Keratinocyte (primary cell): ENCODE data around the gene KIF13A. TPM values are rescaled to one million over a fixed set of nuclear protein-coding genes. Genes with fewer than 3 reads are reported as not detected.

Source experiments
- DNase-seq: peaks from one replicate; pipeline ENCODE4 v3.0.0-alpha.2; 2011; ENCODE audit warnings: low read depth, missing footprints, low spot score
- FAIRE-seq: peaks from 2 replicates; lab custom pipeline; 2011; peaks lifted over from hg19 to GRCh38; lab: Jason Lieb, UNC
- H2AFZ ChIP-seq: 2 replicates; pipeline ENCODE4 v1.6.0; 2012; ENCODE audit warnings: low read length, control low read depth, inconsistent platforms; ENCODE audit not compliant: control insufficient read depth
- H3K27ac ChIP-seq: 2 replicates; pipeline ENCODE4 v1.5.1; 2011; ENCODE audit warnings: low read length; ENCODE audit not compliant: control insufficient read depth, insufficient read depth
- H3K27me3 ChIP-seq: 3 replicates; pipeline ENCODE4 v1.6.0; 2011; ENCODE audit warnings: low read length; ENCODE audit not compliant: control insufficient read depth, insufficient read depth; ENCODE audit errors: extremely low read depth
- H3K36me3 ChIP-seq, 2 experiments: 2 replicates in 1 of 2; 3 replicates in 1 of 2; pipeline ENCODE4 v1.5.1; 2011; ENCODE audit warnings: low read length in 2 of 2, mild to moderate bottlenecking in 1 of 2; ENCODE audit not compliant: control insufficient read depth in 2 of 2, insufficient read depth in 2 of 2; ENCODE audit errors: extremely low read depth in 1 of 2
- H3K4me1 ChIP-seq: 3 replicates; pipeline ENCODE4 v1.5.1; 2011; ENCODE audit warnings: low read length; ENCODE audit not compliant: control insufficient read depth, insufficient read depth; ENCODE audit errors: extremely low read depth
- H3K4me2 ChIP-seq: 3 replicates; pipeline ENCODE4 v1.6.0; 2011; ENCODE audit warnings: low read depth, low read length; ENCODE audit not compliant: control insufficient read depth, insufficient read depth; ENCODE audit errors: extremely low read depth
- H3K4me3 ChIP-seq, 3 experiments: fragments of 200-600 bp in 1 of 3; sonication (generic) in 1 of 3; 2 replicates in 2 of 3; 3 replicates in 1 of 3; pipeline ENCODE4 v1.5.1; 2011 to 2016; ENCODE audit warnings: low read length in 3 of 3, mild to moderate bottlenecking in 3 of 3, control low read depth in 2 of 3, inconsistent platforms in 1 of 3, low read depth in 1 of 3, mixed read lengths in 1 of 3, mixed run types in 1 of 3, moderate library complexity in 1 of 3; ENCODE audit not compliant: control insufficient read depth in 2 of 3, insufficient read depth in 2 of 3; ENCODE audit errors: extremely low read depth in 1 of 3
- H3K79me2 ChIP-seq: 2 replicates; pipeline ENCODE4 v1.6.0; 2012; ENCODE audit warnings: low read length; ENCODE audit not compliant: control insufficient read depth, insufficient read depth
- H3K9ac ChIP-seq: 3 replicates; pipeline ENCODE4 v1.6.0; 2011; ENCODE audit warnings: low read length; ENCODE audit not compliant: control insufficient read depth, insufficient read depth; ENCODE audit errors: extremely low read depth
- H3K9me1 ChIP-seq: 3 replicates; pipeline ENCODE4 v1.6.0; 2011; ENCODE audit warnings: low read length; ENCODE audit not compliant: control insufficient read depth, insufficient read depth; ENCODE audit errors: extremely low read depth
- H3K9me3 ChIP-seq: 2 replicates; pipeline ENCODE4 v1.5.1; 2012; ENCODE audit warnings: low read depth, low read length; ENCODE audit not compliant: control insufficient read depth
- H4K20me1 ChIP-seq: 3 replicates; pipeline ENCODE4 v1.6.0; 2011; ENCODE audit warnings: low read length; ENCODE audit not compliant: control insufficient read depth, insufficient read depth; ENCODE audit errors: extremely low read depth
- EZH2 ChIP-seq: IDR thresholded peaks from one replicate; pipeline ENCODE4 v1.6.1; 2012; ENCODE audit warnings: inconsistent platforms, mild to moderate bottlenecking, low read length, moderate library complexity
- dilution Hi-C: fragments of 300-500 bp; cut with MboI; formaldehyde crosslinking; loops from one replicate; pipeline ENCODE4 v1.7.0; 2020; ENCODE audit warnings: low sequenced_read_pairs; ENCODE audit not compliant: extremely low pct_ligation_motif_present
- polyA plus RNA-seq, 5 experiments: library from polyadenylated mRNA; depleted of rRNA in 3 of 5; stranded (reverse) in 3 of 5; stranded (forward) in 1 of 5; unstranded in 1 of 5; fragments of >200 nt; gene quantifications; 1 replicate in 1 of 5; 2 replicates in 3 of 5; 3 replicates in 1 of 5; pipeline versions ENCODE4 v1.2.1 to v1.2.3, GENCODE V29; 2011 to 2012; ENCODE audit warnings: missing spikeins in 2 of 5, low read depth in 1 of 5, low replicate concordance in 1 of 5
- TF ChIP-seq, protein P1 (sequence below), 3 experiments: IDR thresholded peaks in 1 of 3; conservative IDR thresholded peaks in 1 of 3; optimal IDR thresholded peaks in 1 of 3; 2 replicates in 2 of 3; 3 replicates in 1 of 3; pipeline versions ENCODE3 to v1.5.1; 2011; ENCODE audit warnings: low read length in 3 of 3, mild to moderate bottlenecking in 3 of 3, moderate library complexity in 2 of 3, control low read depth in 1 of 3, inconsistent platforms in 1 of 3; ENCODE audit not compliant: insufficient read depth in 2 of 3; ENCODE audit errors: extremely low read depth in 1 of 3

KIF13A gene
- polyA plus RNA-seq, 1 donor (not counting 4 experiments of a cell fraction or from before 2014, with no cell fraction given) = 96.2 TPM

- Histone ChIP-seq H3K4me3 (no peak overlapping the region), H4K20me1 (no peaks in the 10 kb centered on the region), H3K36me3 (no peaks in the 10 kb centered on the region), H3K27me3 (no peaks in the 10 kb centered on the region), H3K9ac (no peak overlapping the region), H3K4me2 (no peak overlapping the region), H3K9me3 (no peaks in the 10 kb centered on the region), H3K27ac (no peak overlapping the region), H3K9me1 (no peaks in the 10 kb centered on the region), H2AFZ (no peak overlapping the region), H3K4me1 (peaks cover 10% of the 10 kb centered on the region), H3K79me2 (no peaks in the 10 kb centered on the region)
- FAIRE-seq (no peak), DNase-seq (no peak)
- dilution Hi-C loops = no loop called here
- TF ChIP-seq, protein P1, sequence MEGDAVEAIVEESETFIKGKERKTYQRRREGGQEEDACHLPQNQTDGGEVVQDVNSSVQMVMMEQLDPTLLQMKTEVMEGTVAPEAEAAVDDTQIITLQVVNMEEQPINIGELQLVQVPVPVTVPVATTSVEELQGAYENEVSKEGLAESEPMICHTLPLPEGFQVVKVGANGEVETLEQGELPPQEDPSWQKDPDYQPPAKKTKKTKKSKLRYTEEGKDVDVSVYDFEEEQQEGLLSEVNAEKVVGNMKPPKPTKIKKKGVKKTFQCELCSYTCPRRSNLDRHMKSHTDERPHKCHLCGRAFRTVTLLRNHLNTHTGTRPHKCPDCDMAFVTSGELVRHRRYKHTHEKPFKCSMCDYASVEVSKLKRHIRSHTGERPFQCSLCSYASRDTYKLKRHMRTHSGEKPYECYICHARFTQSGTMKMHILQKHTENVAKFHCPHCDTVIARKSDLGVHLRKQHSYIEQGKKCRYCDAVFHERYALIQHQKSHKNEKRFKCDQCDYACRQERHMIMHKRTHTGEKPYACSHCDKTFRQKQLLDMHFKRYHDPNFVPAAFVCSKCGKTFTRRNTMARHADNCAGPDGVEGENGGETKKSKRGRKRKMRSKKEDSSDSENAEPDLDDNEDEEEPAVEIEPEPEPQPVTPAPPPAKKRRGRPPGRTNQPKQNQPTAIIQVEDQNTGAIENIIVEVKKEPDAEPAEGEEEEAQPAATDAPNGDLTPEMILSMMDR (optimal IDR thresholded peaks at IDR 0.05 in 1 of 3, IDR thresholded peaks at IDR 0.05 in 1 of 3, conservative IDR thresholded peaks at IDR 0.05 in 1 of 3; ENCODE audit: extremely low read depth in 1 of 3, insufficient read depth in 2 of 3, low read length in 3 of 3) = no peak
- no peak for TF ChIP-seq EZH2
Observed at GRCh38 chr6:17999425-17999824, 12.0 kb upstream of the KIF13A start.

DNA sequence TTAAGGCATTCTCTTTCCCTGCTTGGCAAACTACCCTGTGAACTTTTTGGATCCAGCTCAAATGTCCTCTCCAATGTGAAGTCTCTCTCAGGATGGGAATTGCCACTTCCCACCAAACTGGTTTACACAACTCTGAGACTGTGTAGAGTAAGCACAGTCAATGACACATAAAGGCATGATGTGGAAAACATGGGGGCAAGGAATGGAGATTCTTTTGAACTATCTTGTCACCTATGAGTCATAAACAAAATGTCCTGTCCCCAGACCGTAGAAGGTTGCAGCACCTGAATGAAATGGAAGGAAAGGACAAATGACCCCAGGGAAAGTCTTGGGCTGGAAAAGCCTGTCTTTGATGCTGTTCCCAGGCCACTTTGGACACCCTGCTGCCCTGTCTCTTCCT lies 11.0 kb upstream of the KIF13A start:
- H3K4me1 ChIP-seq = peaks cover 19% of the 10 kb centered on the region
- H3K36me3 ChIP-seq = no peaks in the 10 kb centered on the region
- dilution Hi-C loops = no loop called here
- H3K79me2 ChIP-seq = no peaks in the 10 kb centered on the region
- H4K20me1 ChIP-seq = no peaks in the 10 kb centered on the region
- H3K4me2 ChIP-seq = peak overlapping the region; percentile 7
- no peak overlapping the region for H3K27ac ChIP-seq
- FAIRE-seq (peak; percentile 17), DNase-seq (no peak)
- H3K27me3 ChIP-seq = no peaks in the 10 kb centered on the region
- H3K9ac ChIP-seq = no peak overlapping the region
- no peak overlapping the region for H2AFZ ChIP-seq
- no peaks in the 10 kb centered on the region for H3K9me3 ChIP-seq
- no peak overlapping the region for H3K4me3 ChIP-seq
- no peak for TF ChIP-seq EZH2
- TF ChIP-seq, protein P1 (optimal IDR thresholded peaks at IDR 0.05 in 1 of 3, IDR thresholded peaks at IDR 0.05 in 1 of 3, conservative IDR thresholded peaks at IDR 0.05 in 1 of 3; ENCODE audit: extremely low read depth in 1 of 3, insufficient read depth in 2 of 3, low read length in 3 of 3) = no peak
- H3K9me1 ChIP-seq = no peaks in the 10 kb centered on the region
